IMR-90 (cell line): ENCODE data around the gene CORO1A. TPM values are rescaled to one million over a fixed set of nuclear protein-coding genes. Genes with fewer than 3 reads are reported as not detected.

Experiments used
- ATAC-seq: fragments of 200-7000 bp; cut with Tn5 transposase; 2 replicates; pipeline ENCODE4 v1.9.1; 2020; ENCODE audit warnings: low read depth, mild to moderate bottlenecking, moderate library complexity
- BruUV-seq: library from RNA; stranded (reverse); fragments of 400-500 nt; replicated peaks from 2 replicates; lab custom pipeline; 2021; lab: Mats Ljungman, UMichigan
- CTCF ChIA-PET: fragments of 300-600 bp; formaldehyde crosslinking; extraction: SDS; loops from one replicate; lab custom pipeline; 2021; ENCODE audit warnings: antibody characterized with exemption; lab: Yijun Ruan, JAX
- POLR2A ChIA-PET: fragments of 300-600 bp; sonication (Branson Sonifier 250); formaldehyde crosslinking; loops from one replicate; lab custom pipeline; 2022; ENCODE audit warnings: antibody characterized with exemption; ENCODE audit not compliant: unreplicated experiment; lab: Charles Lee
- DNase-seq: peaks from one replicate; pipeline ENCODE4 v3.0.0; 2013
- H2AFZ ChIP-seq: replicated peaks from 2 replicates; pipeline ENCODE3; 2013; ENCODE audit warnings: low read length, mild to moderate bottlenecking; ENCODE audit not compliant: poor library complexity
- H2AK5ac ChIP-seq: 2 replicates; pipeline ENCODE4 v1.6.1; 2013; ENCODE audit warnings: low read depth, low read length, inconsistent platforms
- H2AK9ac ChIP-seq: replicated peaks from 2 replicates; pipeline ENCODE3; 2013; ENCODE audit warnings: mild to moderate bottlenecking, low read depth, low read length, moderate library complexity; ENCODE audit not compliant: poor library complexity
- H2BK120ac ChIP-seq: 2 replicates; pipeline ENCODE4 v1.6.1; 2013; ENCODE audit warnings: low read depth, low read length, inconsistent platforms
- H2BK15ac ChIP-seq: 3 replicates; pipeline ENCODE4 v1.6.1; 2013; ENCODE audit warnings: low read depth, low read length, inconsistent platforms
- H2BK20ac ChIP-seq: 2 replicates; pipeline ENCODE4 v1.6.1; 2013; ENCODE audit warnings: low read depth, mild to moderate bottlenecking, inconsistent platforms, low read length, moderate library complexity
- H2BK5ac ChIP-seq: 2 replicates; pipeline ENCODE4 v1.6.1; 2013; ENCODE audit warnings: mild to moderate bottlenecking, low read depth, low read length, inconsistent platforms; ENCODE audit not compliant: poor library complexity, severe bottlenecking
- H3K14ac ChIP-seq: replicated peaks from 2 replicates; pipeline ENCODE4 v1.6.1; 2013; ENCODE audit warnings: low read depth, low read length, inconsistent platforms
- H3K18ac ChIP-seq: 2 replicates; pipeline ENCODE4 v1.6.1; 2013; ENCODE audit warnings: low read depth, low read length, control low read depth
- H3K23ac ChIP-seq: 2 replicates; pipeline ENCODE4 v1.6.1; 2013; ENCODE audit warnings: low read depth, low read length, inconsistent platforms
- H3K27ac ChIP-seq: 2 replicates; pipeline ENCODE4 v1.5.1; 2013; ENCODE audit warnings: mild to moderate bottlenecking, control low read depth, low read length; ENCODE audit not compliant: insufficient read depth
- H3K27me3 ChIP-seq: 2 replicates; pipeline ENCODE4 v1.6.1; 2013; ENCODE audit warnings: low read length; ENCODE audit not compliant: control insufficient read depth, insufficient read depth
- H3K36me3 ChIP-seq: 2 replicates; pipeline ENCODE4 v1.6.1; 2013; ENCODE audit warnings: low read length, mixed read lengths; ENCODE audit not compliant: control insufficient read depth, insufficient read depth
- H3K4ac ChIP-seq: 2 replicates; pipeline ENCODE4 v1.6.1; 2013; ENCODE audit warnings: low read depth, low read length, inconsistent platforms
- H3K4me1 ChIP-seq: 2 replicates; pipeline ENCODE4 v1.6.1; 2013; ENCODE audit warnings: low read length, mixed read lengths; ENCODE audit not compliant: control insufficient read depth, insufficient read depth
- H3K4me2 ChIP-seq: 2 replicates; pipeline ENCODE4 v1.6.1; 2013; ENCODE audit warnings: low read depth, mild to moderate bottlenecking, control low read depth, low read length, moderate library complexity
- H3K4me3 ChIP-seq: 2 replicates; pipeline ENCODE4 v1.5.1; 2013; ENCODE audit warnings: low read depth, mild to moderate bottlenecking, control low read depth, low read length, moderate library complexity; ENCODE audit not compliant: insufficient read depth
- H3K56ac ChIP-seq: 2 replicates; pipeline ENCODE4 v1.6.1; 2013; ENCODE audit warnings: low read length, inconsistent platforms; ENCODE audit not compliant: insufficient read depth; ENCODE audit errors: extremely low read depth
- H3K79me1 ChIP-seq, 2 experiments: 2 replicates each; pipeline ENCODE4 v1.6.1; 2013; ENCODE audit warnings: low read length in 2 of 2, inconsistent platforms in 1 of 2, low read depth in 1 of 2
- H3K9ac ChIP-seq: 2 replicates; pipeline ENCODE4 v1.6.1; 2013; ENCODE audit warnings: low read depth, low read length, control low read depth
- H3K9me1 ChIP-seq: 2 replicates; pipeline ENCODE4 v1.6.1; 2013; ENCODE audit warnings: low read length, inconsistent platforms; ENCODE audit not compliant: insufficient read depth
- H3K9me3 ChIP-seq: 2 replicates; pipeline ENCODE4 v1.6.1; 2013; ENCODE audit warnings: low read length; ENCODE audit not compliant: control insufficient read depth, insufficient read depth
- H4K20me1 ChIP-seq: 2 replicates; pipeline ENCODE4 v1.6.1; 2013; ENCODE audit warnings: low read length, inconsistent platforms; ENCODE audit not compliant: insufficient read depth
- H4K5ac ChIP-seq: 2 replicates; pipeline ENCODE4 v1.6.1; 2013; ENCODE audit warnings: mild to moderate bottlenecking, low read depth, low read length, control low read depth
- H4K8ac ChIP-seq, 2 experiments: 2 replicates each; pipeline ENCODE4 v1.6.1; 2013; ENCODE audit warnings: low read depth in 2 of 2, low read length in 2 of 2, control low read depth in 1 of 2, inconsistent platforms in 1 of 2
- H4K91ac ChIP-seq: 2 replicates; pipeline ENCODE4 v1.6.1; 2013; ENCODE audit warnings: low read depth, low read length, inconsistent platforms; ENCODE audit not compliant: insufficient read depth
- ELK1 ChIP-seq: fragments of 150-350 bp; IDR thresholded peaks from 2 replicates; pipeline ENCODE4 v1.6.1; 2016; ENCODE audit warnings: low read depth, mild to moderate bottlenecking, low read length, moderate library complexity, borderline replicate concordance
- MAZ ChIP-seq: IDR thresholded peaks from 2 replicates; pipeline ENCODE4 v1.6.1; 2012; ENCODE audit warnings: low read depth, mild to moderate bottlenecking, low read length, improper control_type of control experiment, moderate library complexity, borderline replicate concordance
- WGBS, 2 experiments: methylation state at CpG; one replicate each; pipeline versions ENCODE4 v1.1.5 to v1.1.7; 2013; ENCODE audit warnings: missing lambda C conversion rate in 2 of 2; ENCODE audit not compliant: insufficient read length in 1 of 2; ENCODE audit errors: extremely low coverage in 2 of 2; 5-methylcytosine and 5-hydroxymethylcytosine counted together
- dilution Hi-C: fragments of 300-500 bp; cut with HindIII; formaldehyde crosslinking; loops from one replicate; pipeline ENCODE4 v1.14.3; 2018; ENCODE audit warnings: low sequenced_read_pairs; ENCODE audit not compliant: unreplicated experiment
- in situ Hi-C: fragments of 300-500 bp; cut with MboI; formaldehyde crosslinking; loops from 3 replicates; pipeline ENCODE4 v1.14.3; 2019; ENCODE audit warnings: low sequenced_read_pairs, inconsistent platforms, mixed read lengths
- intact Hi-C: fragments of 100-400 bp; cut with micrococcal nuclease; formaldehyde crosslinking; loops from 2 replicates; pipeline ENCODE4 v1.10.0; 2022
- polyA plus RNA-seq, 3 experiments: library from polyadenylated mRNA; depleted of rRNA; stranded (reverse); fragments of >200 nt; gene quantifications; 2 replicates each; pipeline ENCODE4 v1.2.3, GENCODE V29; 2012; ENCODE audit warnings: low replicate concordance in 1 of 3
- total RNA-seq: library from RNA; depleted of rRNA; stranded (reverse); fragments of >200 nt; gene quantifications from 2 replicates; pipeline ENCODE4 v1.2.3, GENCODE V29; 2012

CORO1A gene
- total and polyA plus RNA-seq, 2 of the 4 experiments (the other 2 are of a cell fraction): 7.2 to 13.2 TPM

DNA sequence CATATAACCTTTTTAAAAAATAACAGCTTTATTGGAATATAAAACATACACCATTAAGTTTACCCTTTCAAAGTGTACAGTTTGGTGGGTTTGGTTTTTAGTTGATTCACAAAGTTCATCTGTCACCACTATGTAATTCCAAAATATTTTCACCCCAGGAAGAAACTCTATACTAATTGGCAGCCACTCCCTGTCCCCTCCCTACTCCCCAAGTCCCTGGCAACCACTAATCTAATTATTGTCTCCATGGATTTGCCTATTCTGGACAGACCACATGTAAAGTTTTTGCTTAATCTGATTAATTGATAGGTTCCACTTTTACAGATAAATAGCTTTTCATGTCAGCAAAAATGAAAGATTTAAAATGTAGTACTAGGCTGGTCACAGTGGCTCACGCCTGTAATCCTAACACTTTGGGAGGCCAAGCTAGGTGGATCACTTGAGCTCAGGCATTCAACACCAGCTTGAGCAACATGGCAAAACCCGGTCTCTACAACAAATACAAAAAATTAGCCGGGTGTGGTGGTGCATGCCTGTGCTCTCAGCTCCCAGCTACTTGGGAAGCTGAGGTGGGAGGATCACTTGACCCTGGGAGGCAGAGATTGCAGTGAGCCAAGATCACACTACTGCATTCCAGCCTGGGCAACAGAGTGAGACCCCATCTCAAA, 35.4 kb upstream of the CORO1A start:
- H3K9me1 ChIP-seq: no peaks in the 10 kb centered on the region

More for the DNA sequence above, 35.4 kb upstream of the CORO1A start:
- Histone ChIP-seq H3K23ac (no peak overlapping the region), H2AFZ (no peak overlapping the region), H2AK5ac (no peak overlapping the region), H3K36me3 (no peaks in the 10 kb centered on the region), H3K79me1 (no peaks in the 10 kb centered on the region), H2BK15ac (no peak overlapping the region), H3K56ac (no peak overlapping the region), H3K27ac (no peak overlapping the region), H3K4me2 (no peak overlapping the region), H4K5ac (no peak overlapping the region), H3K14ac (no peak overlapping the region), H3K4me1 (no peaks in the 10 kb centered on the region), H3K4ac (no peak overlapping the region), H4K8ac (no peak overlapping the region), H2BK5ac (no peak overlapping the region), H3K18ac (no peak overlapping the region), H2BK20ac (no peak overlapping the region), H3K4me3 (no peak overlapping the region), H3K27me3 (peaks cover 2% of the 10 kb centered on the region), H3K9me3 (peaks cover 9% of the 10 kb centered on the region), H4K91ac (no peak overlapping the region), H2AK9ac (no peak overlapping the region), H4K20me1 (no peaks in the 10 kb centered on the region), H2BK120ac (no peak overlapping the region), H3K9ac (no peak overlapping the region)
- ATAC-seq (no peak), DNase-seq (no peak)
- TF ChIP-seq ELK1 (no peak), MAZ (no peak)
- dilution Hi-C loops (no loop called here), in situ Hi-C loops (no loop called here), intact Hi-C loops (no loop called here)
- POLR2A ChIA-PET: no interaction called here
- BruUV-seq: no TSS peak
- CTCF ChIA-PET: no interaction called here
- 43% methylated on average over 1 of the region's 3 CpGs; no CpG with 5 or more reads in 1 of the 2 experiments for WGBS, 2 experiments
